HepG2 (cell line): ENCODE measurements around the gene RECQL. TPM values are rescaled to one million over a fixed set of nuclear protein-coding genes. Genes with fewer than 3 reads are reported as not detected.

ENCODE experiments used
- CBX5 ChIP-seq: sonication (generic); formaldehyde crosslinking; IDR thresholded peaks from 2 replicates; pipeline ENCODE4 v1.4.0; 2020; ENCODE audit warnings: missing genetic modification reagents, borderline replicate concordance
- DMAP1 ChIP-seq: IDR thresholded peaks from 2 replicates; pipeline ENCODE4 v1.6.1; 2016
- ETV5 ChIP-seq: IDR thresholded peaks from 2 replicates; pipeline ENCODE4 v1.6.1; 2018; ENCODE audit warnings: missing biosample characterization, missing genetic modification reagents, inconsistent platforms, borderline replicate concordance
- GLI4 ChIP-seq: sonication (generic); formaldehyde crosslinking; IDR thresholded peaks from 2 replicates; pipeline ENCODE4 v1.5.1; 2020; ENCODE audit warnings: missing genetic modification reagents, mild to moderate bottlenecking, moderate library complexity, borderline replicate concordance
- KLF12 ChIP-seq: sonication (generic); formaldehyde crosslinking; IDR thresholded peaks from 2 replicates; pipeline ENCODE4 v1.4.0; 2020; ENCODE audit warnings: missing genetic modification reagents, borderline replicate concordance
- KLF16 ChIP-seq, 2 experiments: sonication (generic) in 1 of 2; formaldehyde crosslinking in 1 of 2; IDR thresholded peaks; 2 replicates each; pipeline versions ENCODE4 v1.6.1 to v1.8.0; 2016 to 2023; ENCODE audit warnings: missing genetic modification reagents in 2 of 2, missing compliant biosample characterization in 1 of 2
- MED13 ChIP-seq: sonication (generic); formaldehyde crosslinking; IDR thresholded peaks from 2 replicates; pipeline ENCODE4 v1.5.0; 2020; ENCODE audit warnings: missing genetic modification reagents
- NFATC3 ChIP-seq: sonication (generic); formaldehyde crosslinking; IDR thresholded peaks from 2 replicates; pipeline ENCODE4 v1.5.1; 2020; ENCODE audit warnings: mild to moderate bottlenecking, missing genetic modification reagents
- NFRKB ChIP-seq: fragments of 450-650 bp; IDR thresholded peaks from 2 replicates; pipeline ENCODE4 v1.6.1; 2017
- NONO ChIP-seq, 2 experiments: fragments of 450-650 bp in 1 of 2; sonication (generic) in 1 of 2; formaldehyde crosslinking in 1 of 2; IDR thresholded peaks in 1 of 2; conservative IDR thresholded peaks in 1 of 2; 2 replicates each; pipeline versions ENCODE4 v1.6.1 to v1.8.0; 2017 to 2022; ENCODE audit warnings: mild to moderate bottlenecking in 1 of 2, missing genetic modification reagents in 1 of 2, moderate library complexity in 1 of 2
- SALL1 ChIP-seq: sonication (generic); formaldehyde crosslinking; IDR thresholded peaks from 2 replicates; pipeline ENCODE4 v1.8.0; 2022; ENCODE audit warnings: mild to moderate bottlenecking, missing genetic modification reagents
- TBX2 ChIP-seq: sonication (generic); formaldehyde crosslinking; IDR thresholded peaks from 2 replicates; pipeline ENCODE4 v1.5.0; 2020; ENCODE audit warnings: missing genetic modification reagents, mild to moderate bottlenecking, borderline replicate concordance
- YY1 ChIP-seq: IDR thresholded peaks from 2 replicates; pipeline ENCODE4 v1.6.1; 2011; ENCODE audit warnings: low read length, low read depth, moderate library complexity, mild to moderate bottlenecking; ENCODE audit not compliant: insufficient read depth, insufficient replicate concordance
- ZNF224 ChIP-seq: sonication (generic); formaldehyde crosslinking; IDR thresholded peaks from 2 replicates; pipeline ENCODE4 v1.5.0; 2020; ENCODE audit warnings: mild to moderate bottlenecking, missing genetic modification reagents
- ZNF484 ChIP-seq: sonication (generic); formaldehyde crosslinking; IDR thresholded peaks from 2 replicates; pipeline ENCODE4 v1.5.1; 2020; ENCODE audit warnings: mild to moderate bottlenecking, low read depth, missing genetic modification reagents, borderline replicate concordance
- ZNF615 ChIP-seq: sonication (generic); formaldehyde crosslinking; IDR thresholded peaks from 2 replicates; pipeline ENCODE4 v1.5.0; 2020; ENCODE audit warnings: mild to moderate bottlenecking, missing genetic modification reagents, borderline replicate concordance
- ZNF7 ChIP-seq: IDR thresholded peaks from 2 replicates; pipeline ENCODE4 v1.6.1; 2016; ENCODE audit warnings: missing biosample characterization, missing genetic modification reagents
- polyA plus RNA-seq, 8 experiments: library from polyadenylated mRNA; depleted of rRNA in 3 of 8; stranded (reverse) in 7 of 8; unstranded in 1 of 8; fragments of >200 nt; fragmentation: Illumina TruSeq in 4 of 8; extraction: Trizol in 4 of 8; gene quantifications; 2 replicates each; pipeline versions ENCODE4 v1.2.1 to v1.2.3, GENCODE V29; 2011 to 2016; ENCODE audit warnings: low read depth in 4 of 8, missing spikeins in 1 of 8, mixed read lengths in 1 of 8; ENCODE audit not compliant: insufficient read depth in 1 of 8
- total RNA-seq, 5 experiments: library from RNA; depleted of rRNA; stranded (reverse); fragments of >200 nt; fragmentation: Illumina TruSeq; extraction: Trizol; gene quantifications; 2 replicates each; pipeline ENCODE4 v1.2.3, GENCODE V29; 2016; ENCODE audit warnings: low read depth in 1 of 5
- TF ChIP-seq, protein P1 (sequence below): IDR thresholded peaks from 2 replicates; pipeline ENCODE4 v1.6.1; 2016; ENCODE audit warnings: low read depth, borderline replicate concordance
- TF ChIP-seq, protein P2 (sequence below): sonication (generic); formaldehyde crosslinking; conservative IDR thresholded peaks from 2 replicates; pipeline ENCODE4 v1.4.0; 2020; ENCODE audit warnings: missing genetic modification reagents
- TF ChIP-seq, protein P3 (sequence below): sonication (generic); formaldehyde crosslinking; IDR thresholded peaks from 2 replicates; pipeline ENCODE4 v1.8.0; 2022; ENCODE audit warnings: missing genetic modification reagents, mild to moderate bottlenecking, inconsistent platforms, borderline replicate concordance
- TF ChIP-seq, protein P4 (sequence below): sonication (generic); formaldehyde crosslinking; IDR thresholded peaks from 2 replicates; pipeline ENCODE4 v1.5.0; 2020; ENCODE audit warnings: missing genetic modification reagents
- TF ChIP-seq, protein P5 (sequence below): IDR thresholded peaks from 2 replicates; pipeline ENCODE4 v1.6.1; 2012; ENCODE audit warnings: inconsistent platforms
- TF ChIP-seq, protein P6 (sequence below): sonication (generic); formaldehyde crosslinking; conservative IDR thresholded peaks from 2 replicates; pipeline ENCODE4 v1.4.0; 2020; ENCODE audit warnings: missing genetic modification reagents

The RECQL gene
- total and polyA plus RNA-seq, 2 of the 13 experiments (the other 11 are each of a cell fraction or from before 2014, with no cell fraction given), result 7.2 to 41.5 TPM

DNA sequence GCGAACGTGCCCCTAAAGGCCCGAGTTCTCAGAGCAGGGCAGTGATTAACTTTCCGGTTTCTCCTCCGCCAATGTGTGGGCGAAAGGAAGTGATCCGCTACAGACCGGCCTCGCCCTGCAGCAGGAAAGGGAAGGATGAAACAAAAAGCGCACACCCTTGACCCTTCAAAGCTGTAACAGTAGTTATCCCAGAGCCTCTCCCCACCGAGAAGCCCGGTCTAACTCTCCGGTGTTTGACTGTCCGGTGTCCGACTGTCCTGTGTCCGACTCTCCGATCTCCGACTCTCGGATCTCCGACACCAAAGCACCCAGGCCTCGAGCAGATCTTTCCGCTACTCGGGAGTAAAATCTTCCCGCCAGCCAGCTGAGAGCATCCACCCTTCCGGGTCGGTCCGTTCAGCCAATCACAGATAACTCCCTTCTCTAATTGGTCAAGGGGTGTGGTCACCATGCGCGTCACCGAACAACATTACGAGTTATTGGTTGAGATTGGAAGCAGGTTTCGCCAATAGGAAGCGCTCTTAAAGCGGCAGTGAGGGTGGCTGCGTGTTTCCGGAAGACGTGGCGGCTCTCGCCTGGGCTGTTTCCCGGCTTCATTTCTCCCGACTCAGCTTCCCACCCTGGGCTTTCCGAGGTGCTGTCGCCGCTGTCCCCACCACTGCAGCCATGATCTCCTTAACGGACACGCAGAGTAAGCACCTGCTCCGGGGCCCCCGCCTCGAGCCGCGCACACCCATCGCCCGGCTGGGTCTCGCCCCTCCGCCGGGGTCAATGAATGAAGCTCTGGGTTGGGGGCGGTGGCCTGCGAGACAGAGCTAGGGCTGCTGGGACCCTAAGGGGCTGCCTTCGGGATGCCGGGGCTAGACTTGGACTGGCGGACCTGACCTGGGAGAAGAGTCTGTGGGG lies at the start of gene RECQL, which contains the start of gene GOLT1B (continued):
- TF ChIP-seq GLI4 (0 out of 2 replicates have a peak, but pooled peaks have one; percentile 31), TBX2 (CRISPR knock-in tag) (peak; percentile 81; the same call in 1 of the 2 replicates), DMAP1 (CRISPR knock-in tag) (peak; percentile 95), NFATC3 (no peak), SALL1 (CRISPR knock-in tag) (peak; percentile 63), NONO (IDR thresholded peaks at IDR 0.05) (no peak), NONO (CRISPR knock-in tag; conservative IDR thresholded peaks at IDR 0.05) (peak; percentile 60; the same call in 1 of the 2 replicates), ZNF7 (CRISPR knock-in tag) (no peak), KLF12 (CRISPR knock-in tag) (peak; percentile 67; the same call in 1 of the 2 replicates), ETV5 (CRISPR knock-in tag) (peak; percentile 25; the same call in 1 of the 2 replicates), ZNF615 (CRISPR knock-in tag) (0 out of 2 replicates have a peak, but pooled peaks have one; percentile 52), CBX5 (CRISPR knock-in tag) (no peak; the same call in 1 of the 2 replicates), NFRKB (no peak), KLF16 (CRISPR knock-in tag; IDR thresholded peaks at IDR 0.05) (peak in 1 of 2 experiments; percentile 77; a peak in 2 of 4 replicates), ZNF484 (no peak), ZNF224 (CRISPR knock-in tag) (peak; percentile 67; the same call in 1 of the 2 replicates), YY1 (peak; percentile 60), MED13 (CRISPR knock-in tag) (no peak)
- TF ChIP-seq, protein P1, sequence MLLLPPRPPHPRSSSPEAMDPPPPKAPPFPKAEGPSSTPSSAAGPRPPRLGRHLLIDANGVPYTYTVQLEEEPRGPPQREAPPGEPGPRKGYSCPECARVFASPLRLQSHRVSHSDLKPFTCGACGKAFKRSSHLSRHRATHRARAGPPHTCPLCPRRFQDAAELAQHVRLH (CRISPR knock-in tag), result peak; percentile 44; the same call in 1 of the 2 replicates
- TF ChIP-seq, protein P2, sequence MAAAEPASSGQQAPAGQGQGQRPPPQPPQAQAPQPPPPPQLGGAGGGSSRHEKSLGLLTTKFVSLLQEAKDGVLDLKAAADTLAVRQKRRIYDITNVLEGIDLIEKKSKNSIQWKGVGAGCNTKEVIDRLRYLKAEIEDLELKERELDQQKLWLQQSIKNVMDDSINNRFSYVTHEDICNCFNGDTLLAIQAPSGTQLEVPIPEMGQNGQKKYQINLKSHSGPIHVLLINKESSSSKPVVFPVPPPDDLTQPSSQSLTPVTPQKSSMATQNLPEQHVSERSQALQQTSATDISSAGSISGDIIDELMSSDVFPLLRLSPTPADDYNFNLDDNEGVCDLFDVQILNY (CRISPR knock-in tag), result peak; percentile 89
- TF ChIP-seq, protein P3, sequence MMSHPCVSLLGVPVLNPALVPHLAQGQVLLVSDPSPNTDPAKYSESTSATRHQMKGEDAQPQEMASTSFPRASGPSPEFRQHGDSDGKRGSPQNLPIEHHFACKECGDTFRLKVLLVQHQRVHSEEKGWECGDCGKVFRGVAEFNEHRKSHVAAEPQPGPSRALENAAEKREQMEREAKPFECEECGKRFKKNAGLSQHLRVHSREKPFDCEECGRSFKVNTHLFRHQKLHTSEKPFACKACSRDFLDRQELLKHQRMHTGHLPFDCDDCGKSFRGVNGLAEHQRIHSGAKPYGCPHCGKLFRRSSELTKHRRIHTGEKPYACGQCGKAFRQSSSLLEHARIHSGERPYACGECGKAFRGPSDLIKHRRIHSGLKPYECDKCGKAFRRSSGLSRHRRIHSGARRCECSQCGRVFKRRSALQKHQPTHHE, result 0 out of 2 replicates have a peak, but pooled peaks have one; percentile 29
- TF ChIP-seq, protein P4, sequence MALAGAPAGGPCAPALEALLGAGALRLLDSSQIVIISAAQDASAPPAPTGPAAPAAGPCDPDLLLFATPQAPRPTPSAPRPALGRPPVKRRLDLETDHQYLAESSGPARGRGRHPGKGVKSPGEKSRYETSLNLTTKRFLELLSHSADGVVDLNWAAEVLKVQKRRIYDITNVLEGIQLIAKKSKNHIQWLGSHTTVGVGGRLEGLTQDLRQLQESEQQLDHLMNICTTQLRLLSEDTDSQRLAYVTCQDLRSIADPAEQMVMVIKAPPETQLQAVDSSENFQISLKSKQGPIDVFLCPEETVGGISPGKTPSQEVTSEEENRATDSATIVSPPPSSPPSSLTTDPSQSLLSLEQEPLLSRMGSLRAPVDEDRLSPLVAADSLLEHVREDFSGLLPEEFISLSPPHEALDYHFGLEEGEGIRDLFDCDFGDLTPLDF, result peak; percentile 95
- TF ChIP-seq, protein P5, sequence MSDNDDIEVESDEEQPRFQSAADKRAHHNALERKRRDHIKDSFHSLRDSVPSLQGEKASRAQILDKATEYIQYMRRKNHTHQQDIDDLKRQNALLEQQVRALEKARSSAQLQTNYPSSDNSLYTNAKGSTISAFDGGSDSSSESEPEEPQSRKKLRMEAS, result peak; percentile 98
- TF ChIP-seq, protein P6, sequence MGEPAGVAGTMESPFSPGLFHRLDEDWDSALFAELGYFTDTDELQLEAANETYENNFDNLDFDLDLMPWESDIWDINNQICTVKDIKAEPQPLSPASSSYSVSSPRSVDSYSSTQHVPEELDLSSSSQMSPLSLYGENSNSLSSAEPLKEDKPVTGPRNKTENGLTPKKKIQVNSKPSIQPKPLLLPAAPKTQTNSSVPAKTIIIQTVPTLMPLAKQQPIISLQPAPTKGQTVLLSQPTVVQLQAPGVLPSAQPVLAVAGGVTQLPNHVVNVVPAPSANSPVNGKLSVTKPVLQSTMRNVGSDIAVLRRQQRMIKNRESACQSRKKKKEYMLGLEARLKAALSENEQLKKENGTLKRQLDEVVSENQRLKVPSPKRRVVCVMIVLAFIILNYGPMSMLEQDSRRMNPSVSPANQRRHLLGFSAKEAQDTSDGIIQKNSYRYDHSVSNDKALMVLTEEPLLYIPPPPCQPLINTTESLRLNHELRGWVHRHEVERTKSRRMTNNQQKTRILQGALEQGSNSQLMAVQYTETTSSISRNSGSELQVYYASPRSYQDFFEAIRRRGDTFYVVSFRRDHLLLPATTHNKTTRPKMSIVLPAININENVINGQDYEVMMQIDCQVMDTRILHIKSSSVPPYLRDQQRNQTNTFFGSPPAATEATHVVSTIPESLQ (CRISPR knock-in tag), result no peak
